ENCODE results near the gene FBXL7.
A peak's percentile ranks its signal among the peaks of the same experiment; 100 is the strongest.

The FBXL7 gene

DNA sequence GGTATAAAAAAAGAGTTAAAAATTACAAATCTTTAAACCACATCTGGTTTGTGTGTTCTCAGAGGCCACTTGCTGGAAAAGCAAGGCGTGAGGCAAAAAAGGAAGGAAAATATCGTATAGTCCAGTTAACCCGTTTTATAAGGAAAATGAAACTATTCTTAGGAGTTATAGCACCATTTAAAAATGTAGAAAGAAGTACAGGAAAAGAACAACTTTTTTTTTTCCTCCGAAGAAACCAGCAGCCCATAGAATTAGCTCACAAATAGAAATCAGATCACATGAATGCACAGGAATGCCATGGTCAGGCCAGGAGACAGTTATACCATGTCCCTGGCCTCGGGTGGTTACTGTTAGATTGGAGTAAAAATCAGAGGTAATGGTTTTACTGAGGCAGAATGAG lies 241.6 kb downstream of the FBXL7 start:
- H3K4me3 ChIP-seq (ENCODE audit: control insufficient read depth, low read depth, low read length), result no peak overlapping the region
- TF ChIP-seq, protein P1, sequence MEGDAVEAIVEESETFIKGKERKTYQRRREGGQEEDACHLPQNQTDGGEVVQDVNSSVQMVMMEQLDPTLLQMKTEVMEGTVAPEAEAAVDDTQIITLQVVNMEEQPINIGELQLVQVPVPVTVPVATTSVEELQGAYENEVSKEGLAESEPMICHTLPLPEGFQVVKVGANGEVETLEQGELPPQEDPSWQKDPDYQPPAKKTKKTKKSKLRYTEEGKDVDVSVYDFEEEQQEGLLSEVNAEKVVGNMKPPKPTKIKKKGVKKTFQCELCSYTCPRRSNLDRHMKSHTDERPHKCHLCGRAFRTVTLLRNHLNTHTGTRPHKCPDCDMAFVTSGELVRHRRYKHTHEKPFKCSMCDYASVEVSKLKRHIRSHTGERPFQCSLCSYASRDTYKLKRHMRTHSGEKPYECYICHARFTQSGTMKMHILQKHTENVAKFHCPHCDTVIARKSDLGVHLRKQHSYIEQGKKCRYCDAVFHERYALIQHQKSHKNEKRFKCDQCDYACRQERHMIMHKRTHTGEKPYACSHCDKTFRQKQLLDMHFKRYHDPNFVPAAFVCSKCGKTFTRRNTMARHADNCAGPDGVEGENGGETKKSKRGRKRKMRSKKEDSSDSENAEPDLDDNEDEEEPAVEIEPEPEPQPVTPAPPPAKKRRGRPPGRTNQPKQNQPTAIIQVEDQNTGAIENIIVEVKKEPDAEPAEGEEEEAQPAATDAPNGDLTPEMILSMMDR (IDR thresholded peaks at IDR 0.05; ENCODE audit: control insufficient read depth, insufficient read depth, low read depth, low read length, missing control alignments), result no peak
- no peak for DNase-seq (ENCODE audit: low read depth)

DNA sequence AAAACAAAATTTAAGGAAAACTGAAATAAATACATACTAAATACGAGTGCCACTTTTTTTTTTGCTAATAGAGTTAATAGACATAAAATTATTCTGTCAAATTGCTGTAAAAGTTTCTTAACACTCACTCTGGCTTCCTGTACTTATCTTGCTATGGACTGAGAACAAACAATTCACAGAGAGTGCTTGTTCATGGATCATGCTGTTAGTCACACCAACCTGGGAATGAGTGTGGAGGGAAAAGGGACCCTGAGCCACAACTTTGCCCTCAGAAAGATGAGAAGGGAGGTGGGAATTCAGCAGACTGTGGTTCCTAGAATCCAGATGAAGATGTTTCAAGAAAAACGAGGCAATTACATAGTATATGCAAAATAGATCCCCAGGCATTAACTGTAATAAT lies 246.9 kb downstream of the FBXL7 start:
- TF ChIP-seq, protein P1 (IDR thresholded peaks at IDR 0.05; ENCODE audit: control insufficient read depth, insufficient read depth, low read depth, low read length, missing control alignments), result no peak
- no peak for DNase-seq (ENCODE audit: low read depth)
- no peak overlapping the region for H3K4me3 ChIP-seq (ENCODE audit: control insufficient read depth, low read depth, low read length)

DNA sequence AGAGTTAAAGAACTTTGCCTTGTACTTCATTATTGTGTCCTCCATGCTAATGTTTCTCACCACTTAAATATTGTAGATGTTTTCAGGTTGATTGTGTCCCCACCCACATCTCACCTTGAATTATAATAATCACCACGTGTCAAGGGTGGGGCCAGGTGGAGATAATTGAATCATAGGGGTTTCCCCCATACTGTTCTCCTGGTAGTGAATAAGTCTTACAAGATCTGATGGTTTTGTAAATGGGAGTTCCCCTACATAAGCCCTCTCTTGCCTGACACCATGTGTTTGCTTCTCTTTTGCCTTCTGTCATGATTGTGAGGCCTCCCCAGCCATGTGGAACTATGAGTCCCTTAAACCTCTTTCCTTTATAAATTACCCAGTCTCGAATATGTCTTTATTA lies 248.3 kb downstream of the FBXL7 start:
- TF ChIP-seq, protein P1 (IDR thresholded peaks at IDR 0.05; ENCODE audit: control insufficient read depth, insufficient read depth, low read depth, low read length, missing control alignments), result no peak

DNA sequence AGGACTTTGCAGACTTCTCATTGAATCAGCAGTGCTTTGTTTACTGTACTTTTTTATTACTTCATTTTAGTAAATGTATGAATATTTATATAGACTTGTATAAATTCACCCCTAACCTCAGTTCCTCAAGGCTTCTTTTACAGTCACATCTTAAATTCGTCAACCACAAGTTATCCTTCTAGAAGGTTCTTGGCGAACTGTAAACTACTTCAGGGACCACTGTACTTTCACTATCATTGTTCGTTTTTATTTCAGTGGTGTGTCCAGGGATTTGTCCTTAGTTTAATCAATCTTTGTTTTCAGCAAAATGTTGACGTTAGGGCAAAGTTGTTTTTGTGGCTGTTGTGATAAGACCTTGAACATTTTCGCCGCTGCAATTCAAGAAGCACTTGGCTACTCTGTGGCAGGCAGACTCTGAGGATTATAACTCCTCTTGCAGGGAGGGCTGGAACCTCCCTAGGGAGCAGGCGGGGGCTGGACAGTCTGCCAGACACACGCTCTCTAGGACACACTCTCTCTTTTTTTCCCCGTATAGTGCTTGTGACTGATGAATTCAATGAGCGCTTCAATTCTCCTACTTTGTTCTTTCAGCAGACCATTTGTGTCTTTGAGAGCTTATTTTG lies 252.8 kb downstream of the FBXL7 start:
- no peak for DNase-seq (ENCODE audit: low read depth)
- no peak overlapping the region for H3K4me3 ChIP-seq (ENCODE audit: control insufficient read depth, low read depth, low read length)
- TF ChIP-seq, protein P1 (IDR thresholded peaks at IDR 0.05; ENCODE audit: control insufficient read depth, insufficient read depth, low read depth, low read length, missing control alignments), result no peak

More for the DNA sequence above, 248.3 kb downstream of the FBXL7 start:
- H3K4me3 ChIP-seq (ENCODE audit: control insufficient read depth, low read depth, low read length), result no peak overlapping the region
- no peak for DNase-seq (ENCODE audit: low read depth)

DNA sequence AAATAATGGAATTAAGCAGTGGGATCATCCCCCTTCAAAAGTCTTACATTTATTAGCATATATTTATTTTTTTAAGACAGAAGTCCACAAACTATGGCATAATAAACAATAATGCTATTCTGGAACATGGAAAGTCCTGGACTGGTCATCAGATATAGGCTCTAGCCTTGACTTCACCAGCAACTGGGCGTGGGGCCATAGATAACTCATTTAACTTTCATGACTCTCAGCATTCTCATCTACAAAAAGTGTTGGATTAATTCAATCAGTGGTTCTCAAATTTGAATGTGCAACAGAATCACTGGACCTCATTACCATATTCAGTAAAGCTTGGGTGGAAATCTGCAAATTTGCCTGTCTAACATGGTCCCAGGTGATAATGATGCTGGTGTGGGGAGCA lies 253.8 kb downstream of the FBXL7 start:
- no peak overlapping the region for H3K4me3 ChIP-seq (ENCODE audit: control insufficient read depth, low read depth, low read length)
- TF ChIP-seq, protein P1 (IDR thresholded peaks at IDR 0.05; ENCODE audit: control insufficient read depth, insufficient read depth, low read depth, low read length, missing control alignments), result no peak
- DNase-seq (ENCODE audit: low read depth), result no peak

DNA sequence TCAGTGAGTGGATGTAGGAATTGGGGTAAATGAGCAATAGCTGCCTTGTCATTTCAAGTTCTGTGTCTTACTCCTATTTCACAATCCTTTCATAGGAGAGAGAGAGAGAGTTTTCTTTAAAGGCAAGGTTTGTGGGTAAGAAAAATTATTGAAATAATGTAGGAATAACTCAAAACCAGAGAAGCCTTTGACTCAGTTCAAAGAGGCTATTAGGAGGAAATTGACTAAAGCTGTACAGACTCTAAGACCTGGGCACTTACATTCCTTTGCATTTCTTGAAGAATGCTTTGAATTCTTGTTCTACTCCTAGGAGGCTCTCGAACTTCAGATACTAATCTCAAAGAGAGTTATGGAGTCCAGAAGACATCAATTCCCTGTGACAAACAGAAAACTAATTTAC lies 257.1 kb downstream of the FBXL7 start:
- H3K4me3 ChIP-seq (ENCODE audit: control insufficient read depth, low read depth, low read length), result no peak overlapping the region
- peak; percentile 56 for DNase-seq (ENCODE audit: low read depth)
- TF ChIP-seq, protein P1 (IDR thresholded peaks at IDR 0.05; ENCODE audit: control insufficient read depth, insufficient read depth, low read depth, low read length, missing control alignments), result no peak

Measured in AG09309 (cell line).